OCI-LY3 (cell line): ENCODE data around the gene GRIN1.

Experiments
- CTCF ChIP-seq: fragments of 200-600, 300-600 bp; sonication (generic); IDR thresholded peaks from 2 replicates; pipeline ENCODE4 v1.5.1; 2014; ENCODE audit warnings: antibody characterized with exemption, low read length, low read depth
- EZH2phosphoT487 ChIP-seq: fragments of 200-600 bp; shearing (Covaris generic); IDR thresholded peaks from 2 replicates; pipeline ENCODE4 v1.6.1; 2018; ENCODE audit warnings: antibody characterized with exemption, mixed run types, low read depth

GRCh38 chr9:137089232-137089947 is 49.6 kb upstream of the GRIN1 start:
- TF ChIP-seq CTCF (no peak), EZH2phosphoT487 (no peak)
